Kidney epithelial cell (primary cell): ENCODE data around the gene CD38. TPM values are rescaled to one million over a fixed set of nuclear protein-coding genes. Genes with fewer than 3 reads are reported as not detected.
"Not testable (repeated sequence)": the region's sequence is repeated elsewhere in the genome, so short reads cannot be mapped to it uniquely, and the experiment has no call there.

Source experiments
- DNase-seq: peaks from one replicate; pipeline ENCODE4 v3.0.0-alpha.2; 2010; ENCODE audit warnings: low read depth
- H3K27me3 ChIP-seq: 2 replicates; pipeline ENCODE4 v1.6.0; 2011; ENCODE audit warnings: low read length; ENCODE audit not compliant: control insufficient read depth, insufficient read depth
- H3K36me3 ChIP-seq: 2 replicates; pipeline ENCODE4 v1.5.1; 2011; ENCODE audit warnings: low read length; ENCODE audit not compliant: control insufficient read depth, insufficient read depth
- H3K4me3 ChIP-seq: 2 replicates; pipeline ENCODE4 v1.5.1; 2011; ENCODE audit warnings: low read depth, mild to moderate bottlenecking, control low read depth, low read length
- total RNA-seq: library from RNA; depleted of rRNA; stranded (reverse); fragments of >200 nt; gene quantifications from 2 replicates; pipeline ENCODE4 v1.2.3, GENCODE V29; 2015
- TF ChIP-seq, protein P1 (sequence below): IDR thresholded peaks from 2 replicates; pipeline ENCODE4 v1.5.1; 2011; ENCODE audit warnings: mild to moderate bottlenecking, moderate library complexity, low read length, control low read depth, inconsistent platforms; ENCODE audit not compliant: insufficient read depth, poor library complexity, severe bottlenecking

CD38 gene
- total RNA-seq, 1 donor from 2014 or later: 0.04 TPM

GRCh38 chr4:15756361-15756861 is 21.7 kb upstream of the CD38 start:
- no peaks in the 10 kb centered on the region for H3K36me3 ChIP-seq
- peak; percentile 5 for DNase-seq
- H3K4me3 ChIP-seq: no peak overlapping the region
- TF ChIP-seq, protein P1, sequence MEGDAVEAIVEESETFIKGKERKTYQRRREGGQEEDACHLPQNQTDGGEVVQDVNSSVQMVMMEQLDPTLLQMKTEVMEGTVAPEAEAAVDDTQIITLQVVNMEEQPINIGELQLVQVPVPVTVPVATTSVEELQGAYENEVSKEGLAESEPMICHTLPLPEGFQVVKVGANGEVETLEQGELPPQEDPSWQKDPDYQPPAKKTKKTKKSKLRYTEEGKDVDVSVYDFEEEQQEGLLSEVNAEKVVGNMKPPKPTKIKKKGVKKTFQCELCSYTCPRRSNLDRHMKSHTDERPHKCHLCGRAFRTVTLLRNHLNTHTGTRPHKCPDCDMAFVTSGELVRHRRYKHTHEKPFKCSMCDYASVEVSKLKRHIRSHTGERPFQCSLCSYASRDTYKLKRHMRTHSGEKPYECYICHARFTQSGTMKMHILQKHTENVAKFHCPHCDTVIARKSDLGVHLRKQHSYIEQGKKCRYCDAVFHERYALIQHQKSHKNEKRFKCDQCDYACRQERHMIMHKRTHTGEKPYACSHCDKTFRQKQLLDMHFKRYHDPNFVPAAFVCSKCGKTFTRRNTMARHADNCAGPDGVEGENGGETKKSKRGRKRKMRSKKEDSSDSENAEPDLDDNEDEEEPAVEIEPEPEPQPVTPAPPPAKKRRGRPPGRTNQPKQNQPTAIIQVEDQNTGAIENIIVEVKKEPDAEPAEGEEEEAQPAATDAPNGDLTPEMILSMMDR: peak; percentile 14
- H3K27me3 ChIP-seq: no peaks in the 10 kb centered on the region

GRCh38 chr4:15757054-15757453 is 21.1 kb upstream of the CD38 start:
- H3K36me3 ChIP-seq: no peaks in the 10 kb centered on the region
- DNase-seq: no peak
- no peaks in the 10 kb centered on the region for H3K27me3 ChIP-seq
- no peak overlapping the region for H3K4me3 ChIP-seq
- TF ChIP-seq, protein P1: no peak

GRCh38 chr4:15758294-15758693 is 19.8 kb upstream of the CD38 start:
- H3K36me3 ChIP-seq: no peaks in the 10 kb centered on the region
- no peak for DNase-seq

GRCh38 chr4:15762460-15762859 is 15.7 kb upstream of the CD38 start:
- not testable (repeated sequence) for H3K36me3 ChIP-seq, H3K4me3 ChIP-seq, H3K27me3 ChIP-seq, DNase-seq

More at GRCh38 chr4:15758294-15758693, 19.8 kb upstream of the CD38 start:
- Histone ChIP-seq H3K4me3 (no peak overlapping the region), H3K27me3 (no peaks in the 10 kb centered on the region)
- TF ChIP-seq, protein P1: no peak

DNA sequence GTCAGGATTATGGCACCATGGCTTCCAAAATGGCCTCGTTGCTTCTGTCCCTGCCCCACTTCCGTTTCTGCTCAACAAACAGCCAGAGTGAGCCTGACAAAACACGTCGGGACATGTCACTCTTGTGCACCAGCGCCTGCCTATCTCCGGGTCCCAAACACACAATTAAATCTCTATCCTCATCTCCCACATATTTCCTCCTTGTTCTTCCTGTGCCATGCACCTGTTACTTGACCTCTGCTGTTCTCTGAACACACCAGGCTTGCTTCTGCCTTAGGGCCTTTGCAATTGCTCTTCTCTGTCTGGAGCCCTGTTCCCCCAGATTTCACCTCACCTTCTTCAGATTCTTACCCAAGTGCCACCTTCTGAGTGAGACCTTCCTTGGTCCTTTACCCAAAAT is 12.7 kb upstream of the CD38 start:
- Histone ChIP-seq H3K4me3 (no peak overlapping the region), H3K27me3 (no peaks in the 10 kb centered on the region), H3K36me3 (no peaks in the 10 kb centered on the region)
- no peak for DNase-seq
- TF ChIP-seq, protein P1: no peak

DNA sequence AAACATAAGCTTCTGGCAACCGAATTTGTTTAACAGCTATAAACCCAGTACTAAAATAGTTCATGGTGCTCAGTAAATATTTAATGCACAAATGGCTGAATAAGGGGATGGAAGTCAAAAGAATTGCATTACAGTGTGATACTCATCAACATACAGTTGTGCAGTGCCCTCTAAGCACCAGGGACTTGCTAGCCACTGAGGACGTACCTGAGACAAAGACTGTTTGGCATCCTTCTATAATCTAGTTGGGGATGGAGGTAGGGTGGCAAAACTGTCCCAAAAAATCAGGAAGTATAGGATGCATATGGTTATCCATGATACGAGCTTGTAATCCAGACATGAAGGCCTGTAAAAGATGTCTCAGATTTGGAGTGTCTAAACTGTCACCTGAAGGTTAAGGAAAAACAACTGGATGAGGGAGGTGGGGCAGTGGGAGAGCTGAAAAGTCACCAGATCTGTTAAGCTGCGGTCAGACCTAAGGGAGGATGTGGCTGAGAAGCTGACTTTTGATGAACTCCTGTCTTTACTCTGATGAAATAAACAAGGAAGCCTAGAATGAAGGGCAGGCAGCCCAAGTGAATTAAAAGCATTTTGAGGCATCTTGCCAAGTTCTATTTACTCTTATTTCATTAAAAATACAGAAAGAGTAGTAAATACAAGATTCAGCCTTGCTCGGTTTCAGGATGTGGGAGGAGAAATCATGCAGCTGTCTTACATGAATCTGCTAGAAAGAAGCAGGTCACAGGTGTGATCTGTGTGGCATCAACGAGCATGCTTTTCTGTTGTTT is 12.0 kb upstream of the CD38 start:
- no peak for DNase-seq
- TF ChIP-seq, protein P1: no peak
- H3K4me3 ChIP-seq: no peak overlapping the region

More for the DNA sequence above, 12.0 kb upstream of the CD38 start:
- no peaks in the 10 kb centered on the region for H3K27me3 ChIP-seq
- H3K36me3 ChIP-seq: no peaks in the 10 kb centered on the region
